ENCODE data around the gene FCRL2. TPM values are rescaled to one million over a fixed set of nuclear protein-coding genes. Genes with fewer than 3 reads are reported as not detected.

Gene FCRL2
- total RNA-seq, 2 donors from 2014 or later = not detected

GRCh38 chr1:157773493-157774350 is 3.2 kb downstream of the FCRL2 start:
- H3K27ac ChIP-seq = no peak overlapping the region
- no peak overlapping the region for H3K4me3 ChIP-seq
- no peak for ATAC-seq (ENCODE audit: insufficient number of reproducible peaks, low FRiP score, low read depth)
- H3K9me3 ChIP-seq = no peaks in the 10 kb centered on the region
- TF ChIP-seq CTCF (IDR thresholded peaks at IDR 0.05) = no peak
- H3K4me1 ChIP-seq (ENCODE audit: control insufficient read depth in 1 of 2, low read depth in 2 of 2) = no peaks in the 10 kb centered on the region
- no peaks in the 10 kb centered on the region for H3K36me3 ChIP-seq
- no peak for DNase-seq (ENCODE audit: low spot score)
- H3K27me3 ChIP-seq (replicated peaks; ENCODE audit: insufficient read depth) = no peaks in the 10 kb centered on the region

GRCh38 chr1:157771661-157772425 is 5.1 kb downstream of the FCRL2 start:
- Histone ChIP-seq H3K27ac (no peak overlapping the region), H3K4me1 (ENCODE audit: control insufficient read depth in 1 of 2, low read depth in 2 of 2) (no peaks in the 10 kb centered on the region), H3K4me3 (no peak overlapping the region), H3K9me3 (no peaks in the 10 kb centered on the region), H3K27me3 (replicated peaks; ENCODE audit: insufficient read depth) (no peaks in the 10 kb centered on the region), H3K36me3 (no peaks in the 10 kb centered on the region)
- ATAC-seq (ENCODE audit: insufficient number of reproducible peaks, low FRiP score, low read depth) (no peak), DNase-seq (ENCODE audit: low spot score) (no peak)
- no peak for TF ChIP-seq CTCF (IDR thresholded peaks at IDR 0.05)

- ATAC-seq (ENCODE audit: insufficient number of reproducible peaks, low FRiP score, low read depth) (no peak), DNase-seq (ENCODE audit: low spot score) (no peak)
- no peaks in the 10 kb centered on the region for H3K36me3 ChIP-seq
- no peak for TF ChIP-seq CTCF (IDR thresholded peaks at IDR 0.05)
- no peak overlapping the region for H3K4me3 ChIP-seq
- H3K27me3 ChIP-seq (replicated peaks; ENCODE audit: insufficient read depth) = no peaks in the 10 kb centered on the region
- no peak overlapping the region for H3K27ac ChIP-seq
- H3K9me3 ChIP-seq = no peaks in the 10 kb centered on the region
- no peaks in the 10 kb centered on the region for H3K4me1 ChIP-seq (ENCODE audit: control insufficient read depth in 1 of 2, low read depth in 2 of 2)
Observed at GRCh38 chr1:157770442-157771043, 6.4 kb downstream of the FCRL2 start.

- no peaks in the 10 kb centered on the region for H3K36me3 ChIP-seq
- H3K27ac ChIP-seq = no peak overlapping the region
- no peaks in the 10 kb centered on the region for H3K9me3 ChIP-seq
- ATAC-seq (ENCODE audit: insufficient number of reproducible peaks, low FRiP score, low read depth) (no peak), DNase-seq (ENCODE audit: low spot score) (no peak)
- no peak overlapping the region for H3K4me3 ChIP-seq
- H3K27me3 ChIP-seq (replicated peaks; ENCODE audit: insufficient read depth) = no peaks in the 10 kb centered on the region
- H3K4me1 ChIP-seq (ENCODE audit: control insufficient read depth in 1 of 2, low read depth in 2 of 2) = no peaks in the 10 kb centered on the region
- no peak for TF ChIP-seq CTCF (IDR thresholded peaks at IDR 0.05)
Observed at GRCh38 chr1:157766792-157767191, 10.1 kb downstream of the FCRL2 start.

GRCh38 chr1:157758018-157758417 is 18.9 kb downstream of the FCRL2 start:
- ATAC-seq (ENCODE audit: insufficient number of reproducible peaks, low FRiP score, low read depth) (no peak), DNase-seq (ENCODE audit: low spot score) (no peak)
- TF ChIP-seq CTCF (IDR thresholded peaks at IDR 0.05) = no peak
- no peak overlapping the region for H3K4me3 ChIP-seq
- no peak overlapping the region for H3K27ac ChIP-seq
- H3K36me3 ChIP-seq = no peaks in the 10 kb centered on the region
- H3K9me3 ChIP-seq = no peaks in the 10 kb centered on the region
- H3K27me3 ChIP-seq (replicated peaks; ENCODE audit: insufficient read depth) = no peaks in the 10 kb centered on the region
- H3K4me1 ChIP-seq (ENCODE audit: control insufficient read depth in 1 of 2, low read depth in 2 of 2) = no peaks in the 10 kb centered on the region

All from thoracic aorta (tissue), 2 donors.